OCI-LY3 (cell line): Measurements from ENCODE around the gene FAM240A.

Source experiments
- H2AFZ ChIP-seq: fragments of 200-600, 300-600 bp; shearing (Covaris generic); 2 replicates; pipeline ENCODE4 v1.6.0; 2014; ENCODE audit warnings: antibody characterized with exemption, low read depth, low read length
- H3K27ac ChIP-seq: fragments of 200-600, 300-600 bp; sonication (generic); 2 replicates; pipeline ENCODE4 v1.5.1; 2014; ENCODE audit warnings: mild to moderate bottlenecking, low read length, moderate library complexity, mixed read lengths
- H3K27me3 ChIP-seq: fragments of 200-600, 300-600 bp; sonication (generic); 2 replicates; pipeline ENCODE4 v1.6.1; 2014; ENCODE audit warnings: low read depth, low read length, mixed read lengths
- H3K36me3 ChIP-seq: fragments of 200-600, 300-600 bp; sonication (generic); replicated peaks from 2 replicates; pipeline ENCODE3; 2014; ENCODE audit warnings: low read depth, low read length, mixed read lengths
- H3K4me1 ChIP-seq: fragments of 300-600, 200-600 bp; sonication (generic); 2 replicates; pipeline ENCODE4 v1.6.1; 2014; ENCODE audit warnings: low read length, mixed read lengths
- H3K4me2 ChIP-seq: fragments of 200-600, 300-600 bp; sonication (generic); 2 replicates; pipeline ENCODE4 v1.6.1; 2014; ENCODE audit warnings: low read length, mixed read lengths
- H3K4me3 ChIP-seq: fragments of 300-600, 200-600 bp; sonication (generic); 2 replicates; pipeline ENCODE4 v1.5.1; 2014; ENCODE audit warnings: antibody characterized with exemption, mild to moderate bottlenecking, low read length, moderate library complexity
- H3K79me2 ChIP-seq: fragments of 300-600, 200-600 bp; shearing (Covaris generic); 2 replicates; pipeline ENCODE4 v1.6.1; 2014; ENCODE audit warnings: mild to moderate bottlenecking, low read length, mixed read lengths
- H3K9ac ChIP-seq: fragments of 300-600, 200-600 bp; shearing (Covaris generic); 2 replicates; pipeline ENCODE4 v1.6.0; 2014; ENCODE audit warnings: mild to moderate bottlenecking, low read length, moderate library complexity
- H3K9me3 ChIP-seq: fragments of 200-600, 300-600 bp; shearing (Covaris generic); 2 replicates; pipeline ENCODE4 v1.6.1; 2014; ENCODE audit warnings: low read length, mixed read lengths; ENCODE audit not compliant: insufficient read depth
- H4K20me1 ChIP-seq: fragments of 200-600, 300-600 bp; sonication (generic); 2 replicates; pipeline ENCODE4 v1.6.1; 2016; ENCODE audit warnings: low read length, mixed read lengths; ENCODE audit not compliant: insufficient read depth
- CTCF ChIP-seq: fragments of 200-600, 300-600 bp; sonication (generic); IDR thresholded peaks from 2 replicates; pipeline ENCODE4 v1.5.1; 2014; ENCODE audit warnings: antibody characterized with exemption, low read length, low read depth
- EZH2phosphoT487 ChIP-seq: fragments of 200-600 bp; shearing (Covaris generic); IDR thresholded peaks from 2 replicates; pipeline ENCODE4 v1.6.1; 2018; ENCODE audit warnings: antibody characterized with exemption, mixed run types, low read depth

FAM240A gene

GRCh38 chr3:46593979-46594378 lies 18.3 kb upstream of the FAM240A start:
- TF ChIP-seq EZH2phosphoT487 (no peak), CTCF (no peak)
- Histone ChIP-seq H3K9ac (no peak overlapping the region), H3K4me2 (no peak overlapping the region), H4K20me1 (no peaks in the 10 kb centered on the region), H3K27me3 (0 out of 2 replicates have a peak, but pooled peaks cover 4% of the 10 kb centered on the region), H3K4me1 (no peaks in the 10 kb centered on the region), H3K9me3 (no peaks in the 10 kb centered on the region), H2AFZ (no peak overlapping the region), H3K4me3 (no peak overlapping the region), H3K27ac (no peak overlapping the region), H3K79me2 (no peaks in the 10 kb centered on the region), H3K36me3 (no peaks in the 10 kb centered on the region)

DNA sequence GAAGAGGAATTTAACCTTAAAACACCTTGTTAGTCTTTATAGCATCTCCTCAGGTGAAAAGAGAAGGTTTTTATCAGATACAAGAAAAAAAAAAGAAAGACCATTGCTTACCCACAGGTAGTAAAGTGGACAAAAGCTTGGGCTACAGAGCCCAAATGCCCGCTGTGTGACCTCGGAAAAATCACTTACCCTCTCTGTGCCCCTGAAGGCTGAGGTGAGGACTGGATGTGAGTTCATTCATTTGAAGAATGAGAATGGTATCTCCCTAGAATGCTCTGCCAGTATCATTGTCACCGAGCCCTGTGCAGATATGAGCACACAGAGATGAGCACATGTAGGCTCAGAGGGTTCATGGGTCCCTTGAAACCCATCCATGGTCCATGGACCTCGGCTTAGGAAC lies 17.6 kb upstream of the FAM240A start:
- TF ChIP-seq CTCF (no peak), EZH2phosphoT487 (no peak)
- Histone ChIP-seq H2AFZ (no peak overlapping the region), H3K27ac (no peak overlapping the region), H3K79me2 (no peaks in the 10 kb centered on the region), H4K20me1 (no peaks in the 10 kb centered on the region), H3K4me2 (no peak overlapping the region), H3K4me1 (no peaks in the 10 kb centered on the region), H3K9ac (no peak overlapping the region), H3K4me3 (no peak overlapping the region), H3K27me3 (0 out of 2 replicates have a peak, but pooled peaks cover 4% of the 10 kb centered on the region), H3K9me3 (no peaks in the 10 kb centered on the region), H3K36me3 (no peaks in the 10 kb centered on the region)

DNA sequence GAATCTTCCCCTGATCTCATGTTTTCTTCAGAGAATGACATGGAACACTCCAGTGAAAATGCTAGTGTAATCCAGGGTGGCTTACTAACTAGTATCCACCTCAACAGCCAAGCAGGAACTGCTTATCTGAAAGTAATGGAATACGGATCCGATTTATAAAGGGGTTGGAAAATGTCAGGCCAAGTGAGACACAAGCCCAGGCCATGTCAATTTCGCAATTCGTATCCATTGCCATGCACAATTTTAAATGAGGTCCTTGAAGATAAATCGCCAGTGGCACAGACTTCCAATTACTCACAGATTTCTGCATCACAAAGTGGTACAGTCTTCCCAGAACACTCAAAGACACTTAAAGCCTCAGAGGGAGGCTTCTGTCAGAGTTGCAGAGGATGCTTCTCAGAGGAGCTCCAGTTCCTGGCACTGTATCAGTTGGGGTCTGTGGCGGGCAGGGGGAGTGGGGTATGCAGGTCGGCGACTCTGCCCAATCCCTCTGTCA lies 16.5 kb upstream of the FAM240A start:
- TF ChIP-seq CTCF (no peak), EZH2phosphoT487 (no peak)
- Histone ChIP-seq H3K27ac (no peak overlapping the region), H3K9me3 (no peaks in the 10 kb centered on the region), H4K20me1 (no peaks in the 10 kb centered on the region), H3K27me3 (0 out of 2 replicates have a peak, but pooled peaks cover 4% of the 10 kb centered on the region), H3K9ac (no peak overlapping the region), H3K4me1 (no peaks in the 10 kb centered on the region), H3K4me2 (no peak overlapping the region), H2AFZ (no peak overlapping the region), H3K4me3 (no peak overlapping the region), H3K36me3 (no peaks in the 10 kb centered on the region), H3K79me2 (no peaks in the 10 kb centered on the region)

DNA sequence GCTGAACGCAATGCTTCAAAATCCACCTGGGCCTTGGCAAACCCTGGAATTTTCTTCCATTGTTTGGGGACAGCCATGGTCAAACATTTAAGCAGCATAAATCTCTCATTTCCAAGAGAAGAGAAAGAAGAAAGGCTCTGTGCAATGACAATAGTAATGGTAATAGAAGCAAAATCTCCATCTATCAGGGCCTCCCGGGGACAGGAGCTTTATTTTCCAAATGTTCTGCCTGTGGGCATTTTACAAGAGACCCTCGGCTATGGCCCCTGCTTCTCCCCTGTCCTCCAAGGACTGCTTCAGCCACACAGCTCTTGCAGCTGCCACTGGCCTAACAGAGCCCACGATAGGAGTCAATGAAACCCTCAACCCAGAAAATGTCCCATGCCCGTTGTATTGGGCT lies 12.7 kb upstream of the FAM240A start:
- Histone ChIP-seq H3K79me2 (no peaks in the 10 kb centered on the region), H2AFZ (no peak overlapping the region), H3K9ac (no peak overlapping the region), H3K9me3 (no peaks in the 10 kb centered on the region), H3K4me2 (no peak overlapping the region), H3K27me3 (0 out of 2 replicates have a peak, but pooled peaks cover 4% of the 10 kb centered on the region), H3K4me1 (no peaks in the 10 kb centered on the region), H3K36me3 (no peaks in the 10 kb centered on the region), H4K20me1 (no peaks in the 10 kb centered on the region), H3K4me3 (no peak overlapping the region), H3K27ac (no peak overlapping the region)
- no peak for TF ChIP-seq CTCF
- no peak for TF ChIP-seq EZH2phosphoT487
